ENCODE results near the gene EFR3B. TPM values are rescaled to one million over a fixed set of nuclear protein-coding genes. Genes with fewer than 3 reads are reported as not detected.

Gene EFR3B
- polyA plus RNA-seq, 3 donors, result not detected

DNA sequence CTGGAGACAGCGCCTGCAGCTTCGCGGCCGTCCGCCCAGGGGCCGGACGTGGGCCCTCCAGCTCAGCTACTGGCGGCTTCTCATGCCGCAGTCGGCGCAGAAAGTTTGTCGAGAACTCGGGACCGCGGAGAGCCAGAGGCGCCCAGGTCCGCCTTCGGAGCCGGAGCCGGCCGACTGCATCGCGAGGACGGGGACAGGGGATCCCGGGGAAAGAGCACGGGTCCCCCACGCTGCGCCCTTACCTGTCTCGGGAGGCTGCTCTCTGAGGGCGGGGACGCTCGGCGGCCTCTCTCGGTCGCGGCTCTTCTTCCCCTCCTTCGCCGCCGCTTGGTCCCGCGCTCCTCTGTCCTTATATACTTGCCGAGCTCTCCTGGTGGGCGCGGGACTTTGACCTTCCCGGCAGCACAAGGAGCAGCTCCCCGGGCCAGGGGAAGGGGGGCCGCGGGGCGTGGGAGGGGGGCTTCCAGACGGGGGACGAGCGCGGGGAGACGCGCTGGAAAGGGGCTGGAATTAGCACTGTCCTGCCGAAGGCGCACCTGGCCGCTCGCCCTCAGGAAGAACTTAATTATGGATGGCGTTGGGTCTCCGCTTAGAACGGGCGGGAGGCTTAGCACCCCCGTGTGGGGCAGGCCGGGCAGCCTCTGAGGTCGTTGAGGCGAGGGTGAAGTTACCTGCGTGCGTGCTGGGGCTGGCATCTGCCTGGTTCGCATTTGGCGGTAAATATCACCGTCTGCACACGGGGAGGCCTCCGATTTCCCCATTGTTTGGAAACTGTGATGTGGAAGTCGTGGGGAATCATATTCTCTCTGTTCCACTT, 126.6 kb downstream of the EFR3B start, which contains the start of gene POMC:
Gene POMC (minus strand): TSS at position 325 of the 817 bp plus-strand sequence. CDS start 3,808 bp downstream, outside the sequence.
- Mint-ChIP-seq H3K9me3 (peaks cover 0 to 26% (median 9%) of the 10 kb centered on the region in 7 donors), H3K4me3 (peak within 1 kb of the TSS; percentile 60 to 83), H3K27ac (no peak within 1 kb of the TSS), H3K27me3 (ENCODE audit: low read depth in 3 of 3) (peaks cover 67 to 89% (median 77%) of the 10 kb centered on the region in 3 donors), H3K36me3 (peaks cover 0 to 8% of the 10 kb centered on the region in 2 donors), H3K4me1 (peaks cover 31% of the 10 kb centered on the region)
- Histone ChIP-seq H3K9ac (ENCODE audit: insufficient read depth, low read length, poor library complexity, severe bottlenecking) (no peak within 1 kb of the TSS), H3K27ac (ENCODE audit: low read depth in 1 of 2, low read length in 2 of 2) (no peak within 1 kb of the TSS), H3K4me3 (replicated peaks in 1 of 3; ENCODE audit: low read depth in 2 of 3, low read length in 3 of 3) (peak within 1 kb of the TSS; percentile 10 to 64 (median 26)), H3K36me3 (replicated peaks in 1 of 2; ENCODE audit: control insufficient read depth in 1 of 2, insufficient read depth in 2 of 2, low read length in 2 of 2) (no peaks in the 10 kb centered on the region), H4K20me1 (ENCODE audit: insufficient read depth, low read length) (no peaks in the 10 kb centered on the region), H3K4me1 (ENCODE audit: control insufficient read depth in 1 of 2, insufficient read depth in 2 of 2, low read length in 2 of 2) (peaks cover 10 to 12% of the 10 kb centered on the region in 2 donors), H2AFZ (ENCODE audit: insufficient read depth, low read depth, low read length, poor library complexity, severe bottlenecking) (peak within 1 kb of the TSS; percentile 77), H3K27me3 (ENCODE audit: control insufficient read depth in 2 of 2, insufficient read depth in 2 of 2, low read length in 2 of 2) (peaks cover 48 to 90% of the 10 kb centered on the region in 2 donors), H3K79me2 (ENCODE audit: insufficient read depth, low read length) (no peaks in the 10 kb centered on the region), H3K4me2 (replicated peaks; ENCODE audit: extremely low read depth, low read length, poor library complexity, severe bottlenecking) (peak within 1 kb of the TSS; percentile 69), H3K9me3 (replicated peaks in 1 of 2; ENCODE audit: control insufficient read depth in 1 of 2, insufficient read depth in 1 of 2, low read length in 2 of 2) (peaks cover 0 to 25% of the 10 kb centered on the region in 2 donors)
- intact Hi-C loops (cut with micrococcal nuclease), result no loop called here
- DNase-seq, result no peak
- WGBS (ENCODE audit: insufficient coverage), result 4% methylated on average over 60 of the region's 75 CpGs
- TF ChIP-seq, protein P1, sequence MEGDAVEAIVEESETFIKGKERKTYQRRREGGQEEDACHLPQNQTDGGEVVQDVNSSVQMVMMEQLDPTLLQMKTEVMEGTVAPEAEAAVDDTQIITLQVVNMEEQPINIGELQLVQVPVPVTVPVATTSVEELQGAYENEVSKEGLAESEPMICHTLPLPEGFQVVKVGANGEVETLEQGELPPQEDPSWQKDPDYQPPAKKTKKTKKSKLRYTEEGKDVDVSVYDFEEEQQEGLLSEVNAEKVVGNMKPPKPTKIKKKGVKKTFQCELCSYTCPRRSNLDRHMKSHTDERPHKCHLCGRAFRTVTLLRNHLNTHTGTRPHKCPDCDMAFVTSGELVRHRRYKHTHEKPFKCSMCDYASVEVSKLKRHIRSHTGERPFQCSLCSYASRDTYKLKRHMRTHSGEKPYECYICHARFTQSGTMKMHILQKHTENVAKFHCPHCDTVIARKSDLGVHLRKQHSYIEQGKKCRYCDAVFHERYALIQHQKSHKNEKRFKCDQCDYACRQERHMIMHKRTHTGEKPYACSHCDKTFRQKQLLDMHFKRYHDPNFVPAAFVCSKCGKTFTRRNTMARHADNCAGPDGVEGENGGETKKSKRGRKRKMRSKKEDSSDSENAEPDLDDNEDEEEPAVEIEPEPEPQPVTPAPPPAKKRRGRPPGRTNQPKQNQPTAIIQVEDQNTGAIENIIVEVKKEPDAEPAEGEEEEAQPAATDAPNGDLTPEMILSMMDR (IDR thresholded peaks at IDR 0.05), result no peak

DNA sequence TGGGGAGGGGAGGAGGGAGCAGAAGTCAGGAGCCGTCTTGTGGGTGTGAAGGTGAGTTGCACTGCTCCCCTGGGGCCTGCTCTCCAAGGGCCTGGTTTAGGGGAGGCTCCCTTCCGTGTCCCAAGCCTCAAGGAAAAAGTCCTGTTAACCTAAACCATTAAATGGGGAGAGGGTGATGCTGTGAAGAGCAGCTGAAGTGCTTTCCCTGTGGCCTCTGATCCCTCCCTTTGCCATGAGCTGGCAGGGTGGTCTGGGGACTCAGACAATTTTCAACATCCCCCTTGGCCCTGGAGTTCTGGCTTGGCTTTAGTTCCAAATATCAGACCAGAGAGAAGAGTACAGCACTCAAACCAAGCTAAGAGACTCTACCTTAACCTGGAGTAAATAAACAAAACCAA, 127.2 kb downstream of the EFR3B start:
- Mint-ChIP-seq H3K4me3 (peak overlapping the region; percentile 60 to 83), H3K36me3 (peaks cover 0 to 8% of the 10 kb centered on the region in 2 donors), H3K27ac (no peak overlapping the region), H3K4me1 (peaks cover 34% of the 10 kb centered on the region), H3K9me3 (peaks cover 0 to 26% (median 10%) of the 10 kb centered on the region in 7 donors), H3K27me3 (ENCODE audit: low read depth in 3 of 3) (peaks cover 68 to 88% (median 78%) of the 10 kb centered on the region in 3 donors)
- TF ChIP-seq, protein P1 (IDR thresholded peaks at IDR 0.05), result no peak
- no peaks in the 10 kb centered on the region for H3K36me3 ChIP-seq (replicated peaks in 1 of 2; ENCODE audit: control insufficient read depth in 1 of 2, insufficient read depth in 2 of 2, low read length in 2 of 2)
- intact Hi-C loops (cut with micrococcal nuclease), result no loop called here
- no peak overlapping the region for H3K9ac ChIP-seq (ENCODE audit: insufficient read depth, low read length, poor library complexity, severe bottlenecking)
- 40% methylated on average over 1 of the region's 2 CpGs for WGBS (ENCODE audit: insufficient coverage)
- H4K20me1 ChIP-seq (ENCODE audit: insufficient read depth, low read length), result no peaks in the 10 kb centered on the region
- H3K4me1 ChIP-seq (ENCODE audit: control insufficient read depth in 1 of 2, insufficient read depth in 2 of 2, low read length in 2 of 2), result peaks cover 10 to 12% of the 10 kb centered on the region in 2 donors
- H3K4me3 ChIP-seq (replicated peaks in 1 of 3; ENCODE audit: low read depth in 2 of 3, low read length in 3 of 3), result no peak overlapping the region
- H3K79me2 ChIP-seq (ENCODE audit: insufficient read depth, low read length), result no peaks in the 10 kb centered on the region
- H3K27me3 ChIP-seq (ENCODE audit: control insufficient read depth in 2 of 2, insufficient read depth in 2 of 2, low read length in 2 of 2), result peaks cover 48 to 84% of the 10 kb centered on the region in 2 donors
- H2AFZ ChIP-seq (ENCODE audit: insufficient read depth, low read depth, low read length, poor library complexity, severe bottlenecking), result no peak overlapping the region
- H3K4me2 ChIP-seq (replicated peaks; ENCODE audit: extremely low read depth, low read length, poor library complexity, severe bottlenecking), result peak overlapping the region; percentile 69
- no peak for DNase-seq
- no peak overlapping the region for H3K27ac ChIP-seq (ENCODE audit: low read depth in 1 of 2, low read length in 2 of 2)
- H3K9me3 ChIP-seq (replicated peaks in 1 of 2; ENCODE audit: control insufficient read depth in 1 of 2, insufficient read depth in 1 of 2, low read length in 2 of 2), result peaks cover 0 to 25% of the 10 kb centered on the region in 2 donors
